GM12892 (cell line): Measurements from ENCODE around the gene HNRNPL.
"Not testable (repeated sequence)": the region's sequence is repeated elsewhere in the genome, so short reads cannot be mapped to it uniquely, and the experiment has no call there.

Experiments used
- POLR2A ChIP-seq: IDR thresholded peaks from 2 replicates; pipeline ENCODE4 v1.6.1; 2011; ENCODE audit warnings: low read depth, low read length, control low read depth
- POLR2AphosphoS5 ChIP-seq: IDR thresholded peaks from 2 replicates; pipeline ENCODE4 v1.6.1; 2011; ENCODE audit warnings: low read depth, low read length, control low read depth
- TAF1 ChIP-seq: IDR thresholded peaks from 2 replicates; pipeline ENCODE4 v1.6.1; 2011; ENCODE audit warnings: low read depth, mild to moderate bottlenecking, control low read depth, low read length, borderline replicate concordance

GRCh38 chr19:38825936-38826335 lies 23.9 kb downstream of the HNRNPL start:
- not testable (repeated sequence) for TF ChIP-seq POLR2A, TAF1, POLR2AphosphoS5
